NCI-H2196 (cell line): ENCODE data around the gene TSPEAR.

Source experiments
- DNase-seq: peaks from one replicate; lab custom pipeline; 2025; ENCODE audit not compliant: unreplicated experiment; lab: John Stamatoyannopoulos, UW

The TSPEAR gene

DNA sequence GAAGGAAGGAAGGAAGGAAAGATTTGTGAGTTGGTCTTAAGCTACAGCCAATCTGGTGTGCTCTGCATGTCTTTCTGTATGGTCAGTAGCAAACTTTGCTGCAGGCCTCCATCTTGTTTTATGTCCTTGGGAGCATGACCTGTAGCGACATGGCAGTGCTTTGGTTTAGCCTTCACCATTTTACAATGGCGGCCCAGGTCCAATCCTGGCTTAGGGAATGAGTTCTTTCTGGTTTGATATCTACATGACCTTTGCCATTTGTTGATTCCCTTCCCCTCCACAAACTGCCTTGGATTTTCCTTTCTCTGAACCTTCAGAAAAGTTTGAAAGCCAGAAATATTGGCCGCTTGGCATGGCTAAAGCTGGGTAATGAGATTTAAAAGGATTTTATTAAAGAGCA, 30.5 kb upstream of the TSPEAR start:
- DNase-seq, result no peak

DNA sequence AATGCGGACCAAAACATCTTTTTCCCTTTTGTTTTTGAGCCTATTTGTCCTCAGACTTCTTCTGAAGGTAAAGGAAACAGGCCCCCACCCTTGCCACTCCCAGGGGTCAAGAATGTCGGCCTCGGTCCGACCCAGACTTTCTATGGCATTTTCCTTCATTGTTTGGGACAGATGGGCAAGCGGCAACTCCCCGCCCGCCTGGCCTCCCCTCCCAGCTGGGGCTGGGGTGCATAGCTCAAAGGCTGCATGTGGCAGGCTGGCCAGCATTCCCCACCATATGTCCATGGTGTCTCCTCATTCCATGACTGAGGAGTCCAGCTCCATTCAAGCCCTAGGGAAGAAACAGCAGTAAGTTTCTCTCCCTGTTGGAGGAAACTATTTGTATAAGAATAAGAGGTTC, 29.4 kb upstream of the TSPEAR start:
- DNase-seq, result no peak

DNA sequence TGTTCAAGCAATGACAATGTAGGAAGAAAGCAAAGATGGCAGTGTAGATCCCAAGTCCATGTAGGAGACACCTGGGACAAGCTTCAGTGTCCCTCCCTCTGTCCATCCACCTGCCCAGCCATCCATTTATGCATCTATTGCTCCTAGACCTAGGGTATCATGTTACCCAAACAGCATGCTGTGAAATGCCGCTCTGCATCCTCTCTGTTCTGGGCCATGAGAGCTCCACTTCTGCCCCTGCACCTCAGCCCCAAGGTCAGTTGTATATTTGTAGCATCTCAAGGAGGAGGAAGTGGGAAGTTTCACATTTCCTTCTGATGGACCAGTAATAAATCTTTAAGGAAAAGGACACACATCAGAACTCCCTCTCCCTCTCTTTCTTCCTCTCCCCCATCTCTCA, 27.9 kb upstream of the TSPEAR start:
- DNase-seq, result no peak

- no peak for DNase-seq
Observed at GRCh38 chr21:44738621-44739020, 27.2 kb upstream of the TSPEAR start.

- DNase-seq, result peak; percentile 11
Observed at GRCh38 chr21:44737706-44738354, 26.5 kb upstream of the TSPEAR start.

GRCh38 chr21:44736291-44737004, 25.1 kb upstream of the TSPEAR start:
- peak; percentile 80 for DNase-seq

GRCh38 chr21:44735821-44736220, 24.4 kb upstream of the TSPEAR start:
- no peak for DNase-seq

GRCh38 chr21:44734841-44735240, 23.5 kb upstream of the TSPEAR start:
- no peak for DNase-seq

GRCh38 chr21:44734026-44734745, 22.8 kb upstream of the TSPEAR start:
- no peak for DNase-seq

GRCh38 chr21:44732956-44733355, 21.6 kb upstream of the TSPEAR start:
- DNase-seq, result no peak

GRCh38 chr21:44732263-44732662, 20.9 kb upstream of the TSPEAR start:
- DNase-seq, result no peak

- DNase-seq, result no peak
Observed at GRCh38 chr21:44730951-44731579, 19.7 kb upstream of the TSPEAR start.

- no peak for DNase-seq
Observed at GRCh38 chr21:44730028-44730395, 18.6 kb upstream of the TSPEAR start.

- no peak for DNase-seq
Observed at GRCh38 chr21:44729336-44730027, 18.1 kb upstream of the TSPEAR start.

GRCh38 chr21:44728716-44729115, 17.3 kb upstream of the TSPEAR start:
- DNase-seq, result no peak

DNA sequence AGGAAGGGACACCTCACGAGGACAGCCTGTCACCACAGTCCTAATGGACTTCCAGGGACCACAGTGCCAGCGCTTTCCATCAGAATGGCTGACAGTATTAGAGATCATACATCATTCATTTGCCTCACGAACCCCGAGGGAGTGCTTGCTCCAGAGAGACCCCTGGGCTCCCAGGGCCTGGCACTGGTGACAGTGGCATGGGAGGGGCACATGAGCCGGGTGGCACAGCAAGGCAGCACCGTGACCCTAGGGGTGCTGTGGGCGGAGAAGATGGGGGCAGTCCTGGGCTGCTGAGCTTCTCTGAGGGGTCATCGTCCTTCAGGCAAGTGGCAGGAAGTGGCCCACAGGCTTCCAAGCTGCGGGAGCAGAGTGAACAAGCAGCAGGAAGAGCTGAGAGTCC, 16.4 kb upstream of the TSPEAR start:
- no peak for DNase-seq

GRCh38 chr21:44727321-44727720, 15.9 kb upstream of the TSPEAR start:
- DNase-seq, result no peak

DNA sequence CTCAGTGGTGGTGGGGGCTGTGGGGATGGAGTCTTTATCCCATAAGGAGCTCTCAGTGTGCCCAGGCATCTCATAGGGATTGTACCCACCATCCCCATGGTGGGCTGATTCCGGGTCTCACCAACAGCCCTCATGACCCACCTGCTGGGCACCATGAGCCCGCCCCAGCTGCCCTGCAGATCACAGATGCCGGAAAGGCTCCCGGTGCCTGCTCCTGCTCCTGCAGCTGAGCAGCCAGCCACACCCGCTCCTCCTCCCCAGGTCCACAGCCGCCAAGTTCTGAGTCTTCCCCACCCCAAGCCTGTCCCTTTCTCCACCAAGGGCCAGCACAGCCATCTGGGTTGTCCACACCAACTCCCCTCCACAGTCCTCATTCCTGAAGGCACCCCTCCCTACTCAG, 15.5 kb upstream of the TSPEAR start:
- no peak for DNase-seq

GRCh38 chr21:44724926-44725325, 13.6 kb upstream of the TSPEAR start:
- DNase-seq, result no peak

DNA sequence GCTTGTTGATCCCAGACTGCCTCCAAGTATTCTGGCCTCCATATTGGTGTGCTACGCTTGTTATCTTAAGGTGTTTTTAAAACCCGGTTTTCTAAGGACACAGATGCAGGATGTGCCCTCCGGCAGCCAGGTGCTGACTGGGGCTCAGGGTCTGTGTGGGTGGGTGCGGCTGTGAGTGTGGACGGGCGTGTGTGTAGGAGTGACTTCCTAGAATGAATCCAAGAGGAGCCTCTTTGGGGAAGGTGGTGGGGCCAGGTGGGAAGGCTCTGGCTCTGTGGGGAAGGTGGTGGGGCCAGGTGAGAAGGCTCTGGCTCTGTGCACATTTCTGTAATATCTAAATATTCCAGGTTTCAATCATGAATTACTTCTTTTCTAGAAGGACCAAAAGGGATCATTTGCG, 12.8 kb upstream of the TSPEAR start:
- DNase-seq, result no peak
